GM19324 (cell line): Measurements from ENCODE around the gene DPEP1.
"Not testable (repeated sequence)": the region's sequence is repeated elsewhere in the genome, so short reads cannot be mapped to it uniquely, and the experiment has no call there.

ENCODE experiments used
- ATAC-seq: cut with Tn5 transposase; IDR thresholded peaks from one replicate; pipeline ENCODE4 v1.9.1; 2021; ENCODE audit warnings: mild to moderate bottlenecking, moderate library complexity; ENCODE audit not compliant: unreplicated experiment, low FRiP score

DPEP1 gene

DNA sequence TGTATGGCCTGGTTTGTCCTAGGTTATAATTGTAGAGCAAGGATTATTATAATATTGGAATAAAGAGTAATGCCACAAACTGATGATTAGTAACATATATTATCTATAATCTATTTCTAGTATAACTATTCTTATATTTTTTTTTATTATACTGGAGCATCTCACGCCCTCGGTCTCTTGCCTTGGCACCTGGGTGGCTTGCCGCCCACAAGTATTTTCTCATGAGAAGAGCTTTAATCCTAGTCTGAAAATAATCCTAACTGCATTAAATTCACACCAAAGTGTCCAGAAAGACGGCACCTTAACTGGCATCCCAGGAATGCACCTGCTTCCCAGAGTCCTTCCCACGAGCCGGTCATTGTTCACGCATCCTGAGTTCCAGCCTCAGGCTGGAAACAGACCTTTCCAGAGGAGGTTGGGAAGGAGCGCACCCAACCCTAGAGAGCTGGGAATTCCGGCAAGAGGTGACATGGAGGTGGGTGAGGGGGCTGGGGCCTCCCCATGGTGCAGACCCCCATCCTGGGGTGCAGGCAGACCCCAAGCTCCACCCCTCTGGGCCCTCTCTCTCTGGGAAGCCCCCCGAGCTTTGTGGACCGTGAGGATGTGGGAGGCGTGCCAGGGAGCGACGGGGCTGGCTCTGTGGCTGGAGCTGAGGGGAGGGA, 28.1 kb downstream of the DPEP1 start:
- no peak for ATAC-seq

- no peak for ATAC-seq
These were observed 29.1 kb downstream of the DPEP1 start for GRCh38 chr16:89642574-89642973.

GRCh38 chr16:89643769-89644300, 30.4 kb downstream of the DPEP1 start:
- no peak for ATAC-seq

DNA sequence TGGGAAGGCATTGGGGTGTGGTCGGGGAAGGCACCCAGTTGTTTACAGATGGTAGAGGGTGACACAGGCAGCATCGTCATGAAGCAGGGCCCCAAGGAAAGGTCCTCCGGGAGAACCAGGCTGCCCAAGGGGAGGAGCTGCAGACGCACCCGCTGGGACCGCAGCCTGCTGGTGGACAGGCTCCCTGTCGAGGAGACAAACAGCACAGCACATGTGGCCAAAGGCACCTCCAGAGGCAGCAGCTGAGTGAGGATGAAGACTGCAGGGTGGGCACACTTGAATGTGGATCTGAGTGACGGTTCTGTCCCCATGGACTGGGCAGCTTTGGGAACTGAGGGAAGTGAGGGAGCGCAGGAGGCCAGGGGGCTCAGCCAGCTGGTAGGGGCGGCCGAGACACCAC, 31.7 kb downstream of the DPEP1 start:
- no peak for ATAC-seq

- no peak for ATAC-seq
These were observed 32.8 kb downstream of the DPEP1 start for GRCh38 chr16:89646270-89646669.

DNA sequence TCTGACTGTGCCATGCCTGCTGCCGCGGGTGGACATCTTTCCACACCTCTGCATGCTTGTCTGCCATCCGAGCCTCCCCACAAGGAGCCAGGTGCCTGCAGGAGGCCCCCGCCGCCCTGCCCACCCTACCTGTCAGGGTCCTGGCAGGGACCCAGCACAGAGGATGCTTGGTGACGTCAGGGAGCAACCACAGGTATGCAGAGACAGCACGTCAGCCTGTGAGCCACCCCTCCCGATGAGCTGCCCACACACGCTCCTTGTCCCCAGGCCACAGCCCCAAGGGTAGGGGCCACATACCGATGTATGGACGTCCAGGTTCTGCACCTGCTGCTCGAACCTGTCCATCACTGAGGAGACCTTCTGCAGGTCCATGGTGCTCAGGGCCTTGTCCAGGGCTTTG, 33.5 kb downstream of the DPEP1 start:
- no peak for ATAC-seq

- no peak for ATAC-seq
These were observed 38.1 kb downstream of the DPEP1 start for GRCh38 chr16:89651584-89651983.

DNA sequence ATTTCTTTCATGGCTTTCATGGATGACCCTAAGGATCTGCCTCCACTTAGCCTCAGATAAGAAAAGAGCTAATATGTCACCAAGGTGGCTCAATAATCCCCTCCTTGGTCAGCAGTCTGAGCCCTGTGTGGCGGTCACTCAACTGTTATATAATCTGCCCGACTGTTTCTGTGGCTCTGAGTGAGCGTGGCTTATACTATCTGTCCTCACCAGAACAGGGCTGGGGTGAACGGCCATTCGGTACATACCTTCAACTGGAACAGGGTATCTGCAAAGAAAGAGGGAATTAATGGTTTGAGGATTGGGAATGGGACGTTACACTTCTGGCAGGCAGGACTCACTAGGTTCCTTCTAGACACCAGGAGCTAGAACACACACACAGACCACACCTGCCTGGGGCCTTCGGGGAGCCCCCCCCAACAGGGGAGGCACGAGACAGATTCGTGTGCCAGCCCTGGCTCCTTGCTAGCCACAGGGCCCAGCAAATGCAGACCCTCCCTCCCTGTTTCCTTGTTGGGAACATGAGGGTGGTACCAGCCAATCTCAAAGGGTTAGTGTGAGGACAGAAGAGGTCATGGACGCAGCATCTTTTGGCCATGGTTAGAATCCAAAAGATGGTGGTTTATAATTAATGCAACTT, 40.3 kb downstream of the DPEP1 start:
- no peak for ATAC-seq

GRCh38 chr16:89655062-89655643, 41.7 kb downstream of the DPEP1 start:
- no peak for ATAC-seq

DNA sequence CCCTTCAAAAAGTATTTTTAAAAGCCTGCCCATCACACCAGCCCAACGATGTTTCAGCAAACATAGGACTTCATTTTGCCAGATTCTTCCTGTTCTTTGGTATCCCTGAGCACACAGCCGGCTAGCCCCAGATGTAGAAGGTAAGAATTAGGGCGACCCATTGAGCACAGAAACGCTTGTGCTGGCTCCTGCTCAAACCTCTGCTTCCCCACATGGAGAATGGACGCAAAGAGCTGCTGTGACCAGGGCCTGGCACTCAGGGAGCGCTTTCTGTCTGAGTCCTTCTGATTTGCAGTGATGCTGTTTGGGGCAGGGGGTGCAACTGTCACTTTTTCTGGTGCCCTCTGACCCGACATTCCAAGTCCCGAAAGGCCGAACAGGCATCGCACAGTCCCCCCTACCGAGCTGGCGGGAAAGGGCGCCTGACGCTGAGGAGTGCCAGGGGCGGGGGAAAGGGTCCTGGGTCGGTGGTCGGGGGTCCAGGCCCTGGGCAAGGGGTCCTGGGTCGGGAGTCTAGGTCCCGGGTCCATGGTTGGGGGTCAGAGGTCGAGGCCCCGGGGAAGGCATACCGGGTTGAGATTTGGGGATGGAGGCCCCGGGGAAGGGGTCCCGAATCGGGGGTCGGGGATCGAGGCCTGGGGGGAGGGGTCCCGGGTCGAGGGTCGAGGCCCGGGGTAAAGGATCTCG, 43.1 kb downstream of the DPEP1 start:
- no peak for ATAC-seq

DNA sequence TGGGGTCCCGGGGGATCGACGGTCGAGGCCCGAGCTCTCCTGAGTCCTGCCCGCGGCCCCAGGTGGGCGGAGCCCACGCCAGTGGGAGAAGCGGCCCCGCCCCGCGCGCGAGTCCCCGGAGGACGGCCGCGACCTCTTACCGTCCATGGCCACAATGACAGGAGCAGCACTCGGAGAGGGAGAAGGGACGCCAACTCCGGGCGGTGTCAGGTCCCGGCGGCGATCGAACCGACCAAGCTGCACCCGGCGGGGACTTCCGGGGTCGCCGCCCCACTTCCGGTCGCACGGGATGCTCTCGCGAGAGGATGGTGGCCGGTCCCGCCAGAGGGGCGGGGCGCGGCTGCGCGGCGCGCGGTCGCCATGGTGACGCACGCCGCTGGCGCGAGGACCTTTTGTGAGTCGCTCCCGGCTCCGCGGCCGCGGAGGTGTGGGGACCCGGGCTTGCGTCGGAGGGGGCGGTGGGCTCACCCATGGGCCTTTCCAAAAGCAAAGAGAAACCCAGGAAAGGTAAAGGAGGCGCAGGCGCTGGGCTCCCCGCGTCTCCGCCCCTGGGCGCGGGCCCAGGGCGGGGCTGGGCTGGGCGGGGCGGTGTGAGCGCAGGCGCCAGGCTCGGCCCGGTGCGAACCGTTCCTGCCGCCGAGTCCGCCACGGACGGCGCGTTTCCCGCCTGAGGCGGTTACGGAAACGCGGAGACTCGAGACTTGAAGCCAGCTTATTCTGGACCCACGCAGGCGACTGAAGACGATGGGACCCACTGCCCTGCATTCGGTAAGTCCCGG, 44.2 kb downstream of the DPEP1 start, which contains the start of the genes CHMP1A and SPATA33:
TSS of gene CHMP1A (minus strand) at position 267 of the 779 bp plus-strand sequence. CDS start at position 147, 120 bp downstream.
TSS of gene SPATA33 (plus strand) at position 395 of the 779 bp plus-strand sequence. CDS start at position 471, 76 bp downstream.
- ATAC-seq, result peak; percentile 92

DNA sequence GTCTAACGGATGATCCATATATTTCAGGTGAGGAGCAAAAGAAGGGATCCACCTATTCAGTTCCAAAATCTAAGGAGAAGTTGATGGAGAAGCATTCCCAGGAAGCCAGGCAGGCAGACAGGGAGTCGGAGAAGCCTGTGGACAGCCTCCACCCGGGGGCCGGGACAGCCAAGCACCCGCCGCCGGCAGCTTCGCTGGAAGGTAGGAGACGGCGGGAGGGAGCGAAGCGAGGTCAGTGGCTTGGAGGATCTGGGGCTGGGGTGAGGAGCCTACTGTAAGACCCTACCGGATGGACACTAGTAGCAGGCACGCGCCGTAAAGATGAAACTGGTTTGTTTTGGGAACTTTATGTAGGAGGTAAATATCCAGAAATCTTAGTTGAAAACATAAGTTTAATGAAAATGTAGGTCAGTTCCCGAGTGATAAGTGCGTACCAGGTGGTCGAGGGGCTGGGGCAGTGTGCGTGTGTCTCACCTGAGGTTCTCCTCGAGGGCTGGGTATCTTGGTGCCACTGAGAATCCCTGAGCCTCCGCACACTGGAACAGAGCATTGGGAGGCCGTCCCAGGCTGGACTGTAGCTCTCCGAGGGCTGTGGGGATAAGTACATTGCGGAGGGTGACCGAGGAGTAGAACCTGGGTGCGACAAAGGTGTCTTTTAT, 44.9 kb downstream of the DPEP1 start:
- ATAC-seq, result no peak

DNA sequence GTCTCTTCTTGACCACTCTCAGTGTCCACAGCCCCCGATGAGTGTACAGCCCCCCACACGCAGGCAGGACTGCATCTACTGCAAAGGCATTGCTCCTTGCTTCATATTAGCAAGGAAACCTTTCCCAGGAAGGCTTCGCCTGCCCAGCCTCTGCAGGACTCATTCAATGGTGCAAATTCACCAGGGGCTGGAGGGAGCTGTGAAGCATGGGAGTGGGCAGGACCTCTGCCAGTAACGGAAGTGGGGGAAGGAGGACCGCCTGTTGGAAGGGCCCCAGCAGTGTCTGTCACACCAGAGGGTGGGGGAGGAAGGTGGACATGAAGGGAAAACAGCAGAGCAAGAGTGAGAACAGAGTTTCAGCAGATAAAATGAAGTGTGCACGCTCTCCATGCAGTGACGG, 46.7 kb downstream of the DPEP1 start:
- ATAC-seq, result no peak

GRCh38 chr16:89661215-89661614, 47.8 kb downstream of the DPEP1 start:
- ATAC-seq, result no peak

- not testable (repeated sequence) for ATAC-seq
These were observed 50.8 kb downstream of the DPEP1 start for GRCh38 chr16:89664238-89664637.

DNA sequence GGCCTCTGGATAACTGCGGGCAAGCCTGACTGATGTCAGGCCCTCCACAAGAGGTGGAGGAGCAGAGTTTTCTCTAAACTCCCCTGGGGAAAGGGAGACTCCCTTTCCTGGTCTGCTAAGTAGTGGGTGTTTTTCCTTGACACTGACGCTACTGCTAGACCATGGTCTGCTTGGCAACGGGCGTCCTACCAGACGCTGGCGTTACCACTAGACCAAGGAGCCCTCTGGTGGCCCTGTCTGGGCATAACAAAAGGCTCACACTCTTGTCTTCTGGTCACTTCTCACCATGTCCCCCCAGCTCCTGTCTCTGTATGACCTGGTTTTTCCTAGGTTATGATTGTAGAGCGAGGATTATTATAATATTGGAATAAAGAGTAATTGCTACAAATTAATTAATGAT, 53.6 kb downstream of the DPEP1 start:
- not testable (repeated sequence) for ATAC-seq

- no peak for ATAC-seq
These were observed 54.2 kb downstream of the DPEP1 start for GRCh38 chr16:89667633-89668032.

DNA sequence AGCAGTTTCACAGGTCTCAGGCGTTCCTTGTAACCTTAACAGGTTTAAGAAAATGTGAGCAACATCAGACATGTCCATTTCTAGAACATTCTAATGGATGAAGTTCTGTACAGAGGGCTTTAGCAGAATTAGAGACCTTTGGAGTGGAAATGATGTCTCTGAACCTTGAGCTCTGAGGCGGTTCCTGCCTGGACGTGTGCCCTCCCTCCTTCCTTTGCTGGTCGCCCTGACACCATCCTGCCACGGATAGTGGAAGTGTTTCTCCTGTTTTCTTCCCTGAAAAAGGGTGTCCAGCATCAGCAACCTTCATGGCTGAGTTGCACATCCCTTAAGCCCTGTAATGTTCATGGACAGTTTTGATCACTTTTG, 55.3 kb downstream of the DPEP1 start:
- no peak for ATAC-seq

- no peak for ATAC-seq
These were observed 56.3 kb downstream of the DPEP1 start for GRCh38 chr16:89669755-89670154.
